GM23338 (cell line): Measurements from ENCODE around the gene AGAP3. TPM values are rescaled to one million over a fixed set of nuclear protein-coding genes. Genes with fewer than 3 reads are reported as not detected.

Source experiments
- CREB1 ChIP-seq: fragments of 250-450 bp; sonication (Bioruptor Pico); IDR thresholded peaks from 2 replicates; pipeline ENCODE4 v1.5.0; 2020; ENCODE audit warnings: low read depth, mild to moderate bottlenecking, moderate library complexity
- ETS1 ChIP-seq: IDR thresholded peaks from 2 replicates; pipeline ENCODE4 v1.6.1; 2016; ENCODE audit warnings: antibody characterized with exemption
- JUNB ChIP-seq: IDR thresholded peaks from one replicate; pipeline ENCODE4 v1.6.1; 2016; ENCODE audit warnings: antibody characterized with exemption; ENCODE audit not compliant: unreplicated experiment
- NANOG ChIP-seq: IDR thresholded peaks from 2 replicates; pipeline ENCODE4 v1.6.1; 2016; ENCODE audit warnings: antibody characterized with exemption, borderline replicate concordance
- POLR2AphosphoS5 ChIP-seq: IDR thresholded peaks from 2 replicates; pipeline ENCODE4 v1.6.1; 2016; ENCODE audit warnings: antibody characterized with exemption, low read depth
- STAT1 ChIP-seq: IDR thresholded peaks from one replicate; pipeline ENCODE4 v1.6.1; 2016; ENCODE audit warnings: antibody characterized with exemption; ENCODE audit not compliant: unreplicated experiment
- ZNF114 ChIP-seq: fragments of 250-450 bp; sonication (Bioruptor Pico); IDR thresholded peaks from 2 replicates; pipeline ENCODE4 v1.5.0; 2020; ENCODE audit warnings: mild to moderate bottlenecking, moderate library complexity
- ZNF462 ChIP-seq: fragments of 250-450 bp; sonication (Bioruptor Pico); IDR thresholded peaks from 2 replicates; pipeline ENCODE4 v1.5.0; 2020; ENCODE audit warnings: mild to moderate bottlenecking, moderate library complexity
- polyA plus RNA-seq: library from polyadenylated mRNA; unstranded; fragments of >200 nt; fragmentation: Nextera tagmentation; extraction: Ambion mirVana; gene quantifications from 2 replicates; pipeline ENCODE4 v1.2.1, GENCODE V29; 2016
- total RNA-seq: library from RNA; depleted of rRNA; stranded (reverse); fragments of >200 nt; shearing (Covaris generic); gene quantifications from 2 replicates; pipeline ENCODE4 v1.2.3, GENCODE V29; 2014

AGAP3 gene
- total and polyA plus RNA-seq, 2 experiments from 2014 or later: 24.0 to 39.2 TPM

GRCh38 chr7:151095828-151096475 lies 9.7 kb downstream of the AGAP3 start (continued):
- TF ChIP-seq ZNF462 (CRISPR knock-in tag): no peak
- TF ChIP-seq POLR2AphosphoS5: no peak
- TF ChIP-seq ETS1: no peak
- TF ChIP-seq NANOG: no peak
- no peak for TF ChIP-seq ZNF114 (CRISPR knock-in tag)
- TF ChIP-seq CREB1: no peak
- TF ChIP-seq JUNB: no peak
- no peak for TF ChIP-seq STAT1
